Skeletal muscle cell (primary cell): ENCODE data around the gene HAGH.

Experiments used
- DNase-seq: peaks from one replicate; pipeline ENCODE4 v3.0.0-alpha.2; 2010; ENCODE audit warnings: low read depth
- H3K4me3 ChIP-seq: 2 replicates; pipeline ENCODE4 v1.5.1; 2011; ENCODE audit warnings: low read depth, mild to moderate bottlenecking, control low read depth, low read length, moderate library complexity

Gene HAGH

GRCh38 chr16:1790261-1790610 is 36.4 kb downstream of the HAGH start:
- no peak for DNase-seq

GRCh38 chr16:1789643-1790045 is 37.0 kb downstream of the HAGH start:
- H3K4me3 ChIP-seq = no peak overlapping the region
- DNase-seq = no peak

More at GRCh38 chr16:1790261-1790610, 36.4 kb downstream of the HAGH start:
- no peak overlapping the region for H3K4me3 ChIP-seq

- DNase-seq = no peak
- no peak overlapping the region for H3K4me3 ChIP-seq
Measured at GRCh38 chr16:1788708-1789100, 37.9 kb downstream of the HAGH start.

- DNase-seq = no peak
- no peak overlapping the region for H3K4me3 ChIP-seq
Measured at GRCh38 chr16:1788095-1788707, 38.4 kb downstream of the HAGH start.

- no peak for DNase-seq
- H3K4me3 ChIP-seq = no peak overlapping the region
Measured at GRCh38 chr16:1787322-1788094, 39.1 kb downstream of the HAGH start.

GRCh38 chr16:1787056-1787321 is 39.6 kb downstream of the HAGH start:
- DNase-seq = no peak
- no peak overlapping the region for H3K4me3 ChIP-seq

- DNase-seq = no peak
- no peak overlapping the region for H3K4me3 ChIP-seq
Measured at GRCh38 chr16:1786242-1787055, 40.2 kb downstream of the HAGH start.

GRCh38 chr16:1785846-1786170 is 40.8 kb downstream of the HAGH start:
- DNase-seq = no peak
- H3K4me3 ChIP-seq = no peak overlapping the region

- no peak for DNase-seq
- H3K4me3 ChIP-seq = no peak overlapping the region
Measured at GRCh38 chr16:1784977-1785845, 41.4 kb downstream of the HAGH start.

- H3K4me3 ChIP-seq = peak within 1 kb of the TSS; percentile 89
- DNase-seq = peak; percentile 100
Measured at GRCh38 chr16:1782408-1783264, 44.0 kb downstream of the HAGH start, which contains the start of the genes NUBP2 and SPSB3. Gene NUBP2 (plus strand): TSS chr16:1782960. CDS start chr16:1783021, 61 bp downstream. Gene SPSB3 (minus strand): TSS chr16:1782571. CDS start chr16:1781483, 1,088 bp downstream.

- no peak for DNase-seq
- H3K4me3 ChIP-seq = peak overlapping the region; percentile 81
Measured at GRCh38 chr16:1781758-1782407, 44.7 kb downstream of the HAGH start.

- peak overlapping the region; percentile 81 for H3K4me3 ChIP-seq
- DNase-seq = no peak
Measured at GRCh38 chr16:1781254-1781653, 45.4 kb downstream of the HAGH start.

- DNase-seq = no peak
- H3K4me3 ChIP-seq = no peak overlapping the region
Measured at GRCh38 chr16:1780677-1781072, 46.0 kb downstream of the HAGH start.

- no peak for DNase-seq
- no peak overlapping the region for H3K4me3 ChIP-seq
Measured at GRCh38 chr16:1779741-1780676, 46.6 kb downstream of the HAGH start.

GRCh38 chr16:1779234-1779701 is 47.4 kb downstream of the HAGH start:
- no peak for DNase-seq
- H3K4me3 ChIP-seq = no peak overlapping the region

GRCh38 chr16:1778200-1779179 is 48.1 kb downstream of the HAGH start:
- no peak overlapping the region for H3K4me3 ChIP-seq
- no peak for DNase-seq
